Upper lobe of right lung (tissue), 1 donor: Measurements from ENCODE around the gene DENND1B. TPM values are rescaled to one million over a fixed set of nuclear protein-coding genes. Genes with fewer than 3 reads are reported as not detected.
"Not testable (repeated sequence)": the region's sequence is repeated elsewhere in the genome, so short reads cannot be mapped to it uniquely, and the experiment has no call there.

Experiments used
- ATAC-seq: fragments of 200-7000 bp; cut with Tn5 transposase; one replicate; pipeline ENCODE4 v1.9.1; 2020; ENCODE audit warnings: mild to moderate bottlenecking, moderate library complexity
- DNase-seq: peaks from one replicate; pipeline ENCODE4 v3.0.0-alpha.2; 2020
- H3K27ac ChIP-seq: fragments of 200-600 bp; one replicate; pipeline ENCODE4 v1.8.0; 2022
- H3K27me3 ChIP-seq: fragments of 200-600 bp; one replicate; pipeline ENCODE4 v1.8.0; 2022; ENCODE audit warnings: mild to moderate bottlenecking
- H3K36me3 ChIP-seq: fragments of 200-600 bp; one replicate; pipeline ENCODE4 v1.8.0; 2022
- H3K4me1 ChIP-seq: fragments of 200-600 bp; one replicate; pipeline ENCODE4 v1.8.0; 2022
- H3K4me3 ChIP-seq: fragments of 200-600 bp; one replicate; pipeline ENCODE4 v1.8.0; 2022; ENCODE audit warnings: mild to moderate bottlenecking
- H3K9me3 ChIP-seq: fragments of 200-600 bp; one replicate; pipeline ENCODE4 v1.8.0; 2022
- CTCF ChIP-seq: fragments of 200-600 bp; IDR thresholded peaks from one replicate; pipeline ENCODE4 v1.8.0; 2022; ENCODE audit warnings: antibody characterized with exemption
- intact Hi-C: fragments of 100-400 bp; cut with DNase I; formaldehyde crosslinking; loops from one replicate; pipeline ENCODE4 v1.11.0; 2022
- total RNA-seq: library from RNA; stranded (reverse); fragmentation: NEBNext Ultra II Directional; extraction: Animal tissue kit (Norgen Biotek cat#: 25700); gene quantifications from one replicate; pipeline ENCODE4 v1.2.1, GENCODE V29; 2021
- donor health status: DM: no; HTN: yes; CAD: no; lungs with severe emphysema.

DENND1B gene
- total RNA-seq, 1 donor from 2014 or later, result 20.1 TPM

GRCh38 chr1:197725976-197726375 is 49.3 kb downstream of the DENND1B start:
- intact Hi-C loops, result no loop called here
- no peak for ATAC-seq
- Histone ChIP-seq H3K4me3 (no peak overlapping the region), H3K36me3 (no peaks in the 10 kb centered on the region), H3K9me3 (peaks cover 10% of the 10 kb centered on the region), H3K27me3 (no peaks in the 10 kb centered on the region), H3K4me1 (no peaks in the 10 kb centered on the region), H3K27ac (no peak overlapping the region)
- no peak for DNase-seq
- TF ChIP-seq CTCF, result no peak

- H3K4me1 ChIP-seq, result no peaks in the 10 kb centered on the region
- H3K4me3 ChIP-seq, result no peak overlapping the region
- H3K27ac ChIP-seq, result no peak overlapping the region
- no peak for DNase-seq
- TF ChIP-seq CTCF, result no peak
- H3K9me3 ChIP-seq, result peaks cover 10% of the 10 kb centered on the region
- no peak for ATAC-seq
- intact Hi-C loops, result no loop called here
- no peaks in the 10 kb centered on the region for H3K36me3 ChIP-seq
- H3K27me3 ChIP-seq, result no peaks in the 10 kb centered on the region
These were observed 50.2 kb downstream of the DENND1B start for GRCh38 chr1:197725044-197725443.

- H3K9me3 ChIP-seq, result no peaks in the 10 kb centered on the region
- no peak for TF ChIP-seq CTCF
- no peak overlapping the region for H3K27ac ChIP-seq
- H3K27me3 ChIP-seq, result no peaks in the 10 kb centered on the region
- no peaks in the 10 kb centered on the region for H3K4me1 ChIP-seq
- DNase-seq (no peak), ATAC-seq (no peak)
- H3K4me3 ChIP-seq, result no peak overlapping the region
- intact Hi-C loops, result no loop called here
- H3K36me3 ChIP-seq, result no peaks in the 10 kb centered on the region
These were observed 59.5 kb downstream of the DENND1B start for GRCh38 chr1:197715806-197716205.

GRCh38 chr1:197706601-197707000 is 68.7 kb downstream of the DENND1B start:
- H3K4me1 ChIP-seq, result no peaks in the 10 kb centered on the region
- no peak for ATAC-seq
- intact Hi-C loops, result no loop called here
- H3K36me3 ChIP-seq, result no peaks in the 10 kb centered on the region
- H3K4me3 ChIP-seq, result no peak overlapping the region
- no peak overlapping the region for H3K27ac ChIP-seq
- no peaks in the 10 kb centered on the region for H3K27me3 ChIP-seq
- TF ChIP-seq CTCF, result no peak
- no peak for DNase-seq
- no peaks in the 10 kb centered on the region for H3K9me3 ChIP-seq

GRCh38 chr1:197705941-197706340 is 69.3 kb downstream of the DENND1B start:
- no peak for TF ChIP-seq CTCF
- no peaks in the 10 kb centered on the region for H3K9me3 ChIP-seq
- no peaks in the 10 kb centered on the region for H3K36me3 ChIP-seq
- no peak for ATAC-seq
- intact Hi-C loops, result no loop called here
- no peak overlapping the region for H3K4me3 ChIP-seq
- no peak overlapping the region for H3K27ac ChIP-seq
- H3K4me1 ChIP-seq, result no peaks in the 10 kb centered on the region
- no peak for DNase-seq
- no peaks in the 10 kb centered on the region for H3K27me3 ChIP-seq

- H3K4me3 ChIP-seq, H3K36me3 ChIP-seq, H3K27ac ChIP-seq, intact Hi-C loops, ATAC-seq, H3K9me3 ChIP-seq, DNase-seq, H3K27me3 ChIP-seq, H3K4me1 ChIP-seq: not testable (repeated sequence)
These were observed 74.6 kb downstream of the DENND1B start for GRCh38 chr1:197700688-197701087.
